Ammon's horn (tissue), 1 donor: ENCODE measurements around the gene USP17L18.
A peak's percentile ranks its signal among the peaks of the same experiment; 100 is the strongest.
"Not testable (repeated sequence)": the region's sequence is repeated elsewhere in the genome, so short reads cannot be mapped to it uniquely, and the experiment has no call there.

Experiments used
- DNase-seq: peaks from one replicate; pipeline ENCODE4 v3.0.0-alpha.2; 2016; ENCODE audit warnings: low spot score

USP17L18 gene, protein sequence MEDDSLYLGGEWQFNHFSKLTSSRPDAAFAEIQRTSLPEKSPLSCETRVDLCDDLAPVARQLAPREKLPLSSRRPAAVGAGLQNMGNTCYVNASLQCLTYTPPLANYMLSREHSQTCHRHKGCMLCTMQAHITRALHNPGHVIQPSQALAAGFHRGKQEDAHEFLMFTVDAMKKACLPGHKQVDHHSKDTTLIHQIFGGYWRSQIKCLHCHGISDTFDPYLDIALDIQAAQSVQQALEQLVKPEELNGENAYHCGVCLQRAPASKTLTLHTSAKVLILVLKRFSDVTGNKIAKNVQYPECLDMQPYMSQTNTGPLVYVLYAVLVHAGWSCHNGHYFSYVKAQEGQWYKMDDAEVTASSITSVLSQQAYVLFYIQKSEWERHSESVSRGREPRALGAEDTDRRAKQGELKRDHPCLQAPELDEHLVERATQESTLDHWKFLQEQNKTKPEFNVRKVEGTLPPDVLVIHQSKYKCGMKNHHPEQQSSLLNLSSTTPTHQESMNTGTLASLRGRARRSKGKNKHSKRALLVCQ

GRCh38 chr4:9247953-9248680, at the start of gene USP17L18:
Gene USP17L18 (plus strand): TSS chr4:9248630. CDS start chr4:9248630, 0 bp downstream.
- DNase-seq = peak; percentile 1

- not testable (repeated sequence) for DNase-seq
Observed at GRCh38 chr4:9210357-9210756, 38.1 kb upstream of the USP17L18 start, which contains the start of gene USP17L10. Gene USP17L10 (plus strand): TSS chr4:9210657. CDS start chr4:9210657, 0 bp downstream.

GRCh38 chr4:9214701-9215100, 33.7 kb upstream of the USP17L18 start:
- not testable (repeated sequence) for DNase-seq

GRCh38 chr4:9215105-9215504, 33.3 kb upstream of the USP17L18 start, which contains the start of gene USP17L11:
Gene USP17L11 (plus strand): TSS chr4:9215405. CDS start chr4:9215405, 0 bp downstream.
- not testable (repeated sequence) for DNase-seq

DNA sequence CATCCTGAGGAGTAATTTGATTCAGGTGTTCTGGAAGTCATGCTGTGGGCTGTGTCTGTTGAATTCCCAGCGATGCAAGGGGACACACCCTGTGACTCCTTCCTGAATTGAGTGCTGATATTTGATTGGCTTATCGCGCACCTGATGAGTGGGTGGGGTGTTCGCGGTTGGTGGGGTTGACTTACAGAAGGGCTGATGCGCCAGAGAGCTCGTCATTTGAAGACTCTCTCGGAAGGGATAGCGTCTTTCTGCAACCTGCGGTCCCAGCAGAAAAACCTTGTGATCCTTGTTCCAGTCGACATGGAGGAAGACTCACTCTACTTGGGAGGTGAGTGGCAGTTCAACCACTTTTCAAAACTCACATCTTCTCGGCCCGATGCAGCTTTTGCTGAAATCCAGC, 28.6 kb upstream of the USP17L18 start, which contains the start of gene USP17L12:
USP17L12 (plus strand) TSS at position 301 of the 400 bp plus-strand sequence; CDS start at position 301, 0 bp downstream.
- DNase-seq = not testable (repeated sequence)

- DNase-seq = not testable (repeated sequence)
Observed at GRCh38 chr4:9224596-9224995, 23.8 kb upstream of the USP17L18 start, which contains the start of gene USP17L13. Gene USP17L13 (plus strand): TSS chr4:9224896. CDS start chr4:9224896, 0 bp downstream.

GRCh38 chr4:9230249-9230648, 18.2 kb upstream of the USP17L18 start:
- not testable (repeated sequence) for DNase-seq

- DNase-seq = not testable (repeated sequence)
Observed at GRCh38 chr4:9234085-9234484, 14.3 kb upstream of the USP17L18 start, which contains the start of gene USP17L15. Gene USP17L15 (plus strand): TSS chr4:9234385. CDS start chr4:9234385, 0 bp downstream.

DNA sequence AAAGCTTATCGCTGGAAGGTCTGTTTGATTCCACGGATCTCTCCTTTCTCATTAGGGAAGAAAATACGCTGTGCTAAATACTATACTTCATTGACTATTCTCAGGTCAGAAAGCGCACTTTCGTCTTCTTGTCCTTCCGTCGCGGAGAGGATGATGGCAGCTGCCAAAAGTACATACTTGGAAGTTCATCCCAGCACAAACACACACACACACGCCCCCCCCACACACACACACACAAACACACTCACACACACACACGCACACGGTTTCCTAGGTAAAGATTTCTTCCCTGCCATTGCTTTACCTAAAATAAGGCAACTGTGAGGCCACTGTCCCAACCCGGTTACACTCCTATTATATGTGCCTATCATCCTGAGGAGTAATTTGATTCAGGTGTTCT, 10.0 kb upstream of the USP17L18 start:
- peak; percentile 1 for DNase-seq

DNA sequence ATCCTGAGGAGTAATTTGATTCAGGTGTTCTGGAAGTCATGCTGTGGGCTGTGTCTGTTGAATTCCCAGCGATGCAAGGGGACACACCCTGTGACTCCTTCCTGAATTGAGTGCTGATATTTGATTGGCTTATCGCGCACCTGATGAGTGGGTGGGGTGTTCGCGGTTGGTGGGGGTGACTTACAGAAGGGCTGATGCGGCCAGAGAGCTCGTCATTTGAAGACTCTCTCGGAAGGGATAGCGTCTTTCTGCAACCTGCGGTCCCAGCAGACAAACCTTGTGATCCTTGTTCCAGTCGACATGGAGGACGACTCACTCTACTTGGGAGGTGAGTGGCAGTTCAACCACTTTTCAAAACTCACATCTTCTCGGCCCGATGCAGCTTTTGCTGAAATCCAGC, 4.9 kb upstream of the USP17L18 start, which contains the start of gene USP17L17:
USP17L17 (plus strand) TSS at position 301 of the 400 bp plus-strand sequence; CDS start at position 301, 0 bp downstream.
- DNase-seq = not testable (repeated sequence)

DNA sequence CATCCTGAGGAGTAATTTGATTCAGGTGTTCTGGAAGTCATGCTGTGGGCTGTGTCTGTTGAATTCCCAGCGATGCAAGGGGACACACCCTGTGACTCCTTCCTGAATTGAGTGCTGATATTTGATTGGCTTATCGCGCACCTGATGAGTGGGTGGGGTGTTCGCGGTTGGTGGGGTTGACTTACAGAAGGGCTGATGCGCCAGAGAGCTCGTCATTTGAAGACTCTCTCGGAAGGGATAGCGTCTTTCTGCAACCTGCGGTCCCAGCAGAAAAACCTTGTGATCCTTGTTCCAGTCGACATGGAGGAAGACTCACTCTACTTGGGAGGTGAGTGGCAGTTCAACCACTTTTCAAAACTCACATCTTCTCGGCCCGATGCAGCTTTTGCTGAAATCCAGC, 4.6 kb downstream of the USP17L18 start, which contains the start of gene USP17L19:
USP17L19 (plus strand) TSS at position 301 of the 400 bp plus-strand sequence; CDS start at position 301, 0 bp downstream.
- DNase-seq = not testable (repeated sequence)

- DNase-seq = not testable (repeated sequence)
Observed at GRCh38 chr4:9257824-9258223, 9.4 kb downstream of the USP17L18 start, which contains the start of gene USP17L20. Gene USP17L20 (plus strand): TSS chr4:9258124. CDS start chr4:9258124, 0 bp downstream.

DNA sequence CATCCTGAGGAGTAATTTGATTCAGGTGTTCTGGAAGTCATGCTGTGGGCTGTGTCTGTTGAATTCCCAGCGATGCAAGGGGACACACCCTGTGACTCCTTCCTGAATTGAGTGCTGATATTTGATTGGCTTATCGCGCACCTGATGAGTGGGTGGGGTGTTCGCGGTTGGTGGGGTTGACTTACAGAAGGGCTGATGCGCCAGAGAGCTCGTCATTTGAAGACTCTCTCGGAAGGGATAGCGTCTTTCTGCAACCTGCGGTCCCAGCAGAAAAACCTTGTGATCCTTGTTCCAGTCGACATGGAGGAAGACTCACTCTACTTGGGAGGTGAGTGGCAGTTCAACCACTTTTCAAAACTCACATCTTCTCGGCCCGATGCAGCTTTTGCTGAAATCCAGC, 14.1 kb downstream of the USP17L18 start, which contains the start of gene USP17L21:
USP17L21 (plus strand) TSS at position 301 of the 400 bp plus-strand sequence; CDS start at position 301, 0 bp downstream.
- DNase-seq = not testable (repeated sequence)

DNA sequence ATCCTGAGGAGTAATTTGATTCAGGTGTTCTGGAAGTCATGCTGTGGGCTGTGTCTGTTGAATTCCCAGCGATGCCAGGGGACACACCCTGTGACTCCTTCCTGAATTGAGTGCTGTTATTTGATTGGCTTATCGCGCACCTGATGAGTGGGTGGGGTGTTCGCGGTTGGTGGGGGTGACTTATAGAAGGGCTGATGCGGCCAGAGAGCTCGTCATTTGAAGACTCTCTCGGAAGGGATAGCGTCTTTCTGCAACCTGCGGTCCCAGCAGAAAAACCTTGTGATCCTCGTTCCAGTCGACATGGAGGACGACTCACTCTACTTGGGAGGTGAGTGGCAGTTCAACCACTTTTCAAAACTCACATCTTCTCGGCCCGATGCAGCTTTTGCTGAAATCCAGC, 18.9 kb downstream of the USP17L18 start, which contains the start of gene USP17L22:
USP17L22 (plus strand) TSS at position 301 of the 400 bp plus-strand sequence; CDS start at position 301, 0 bp downstream.
- DNase-seq = not testable (repeated sequence)

GRCh38 chr4:9271719-9272118, 23.3 kb downstream of the USP17L18 start:
- DNase-seq = not testable (repeated sequence)
